ENCODE data around the gene WFIKKN1.

Gene WFIKKN1

GRCh38 chr16:659618-660017 is 28.8 kb downstream of the WFIKKN1 start:
- H3K27ac ChIP-seq, result peak overlapping the region; percentile 75
- POLR2A ChIA-PET (ENCODE audit: low non-redundant PET), result no interaction called here
- TF ChIP-seq, protein P1, sequence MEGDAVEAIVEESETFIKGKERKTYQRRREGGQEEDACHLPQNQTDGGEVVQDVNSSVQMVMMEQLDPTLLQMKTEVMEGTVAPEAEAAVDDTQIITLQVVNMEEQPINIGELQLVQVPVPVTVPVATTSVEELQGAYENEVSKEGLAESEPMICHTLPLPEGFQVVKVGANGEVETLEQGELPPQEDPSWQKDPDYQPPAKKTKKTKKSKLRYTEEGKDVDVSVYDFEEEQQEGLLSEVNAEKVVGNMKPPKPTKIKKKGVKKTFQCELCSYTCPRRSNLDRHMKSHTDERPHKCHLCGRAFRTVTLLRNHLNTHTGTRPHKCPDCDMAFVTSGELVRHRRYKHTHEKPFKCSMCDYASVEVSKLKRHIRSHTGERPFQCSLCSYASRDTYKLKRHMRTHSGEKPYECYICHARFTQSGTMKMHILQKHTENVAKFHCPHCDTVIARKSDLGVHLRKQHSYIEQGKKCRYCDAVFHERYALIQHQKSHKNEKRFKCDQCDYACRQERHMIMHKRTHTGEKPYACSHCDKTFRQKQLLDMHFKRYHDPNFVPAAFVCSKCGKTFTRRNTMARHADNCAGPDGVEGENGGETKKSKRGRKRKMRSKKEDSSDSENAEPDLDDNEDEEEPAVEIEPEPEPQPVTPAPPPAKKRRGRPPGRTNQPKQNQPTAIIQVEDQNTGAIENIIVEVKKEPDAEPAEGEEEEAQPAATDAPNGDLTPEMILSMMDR (conservative IDR thresholded peaks at IDR 0.05; ENCODE audit: low read depth), result no peak
- no peak for DNase-seq (ENCODE audit: low spot score)
- CTCF ChIA-PET, result interaction anchor here (0.6 to 1.5 kb wide), 4 partner anchors 9 to 67 kb away, joined by 3 to 9 read pairs (median 4); no protein-coding TSS in a partner anchor

- H3K27ac ChIP-seq, result peak overlapping the region; percentile 75
These were observed 29.3 kb downstream of the WFIKKN1 start for GRCh38 chr16:660132-660458.

GRCh38 chr16:660459-661183 is 29.8 kb downstream of the WFIKKN1 start:
- TF ChIP-seq, protein P1 (conservative IDR thresholded peaks at IDR 0.05; ENCODE audit: low read depth), result peak; percentile 42
- CTCF ChIA-PET, result interaction anchor here (0.6 to 1.5 kb wide), 7 partner anchors 13 to 105 kb away, joined by 3 to 9 read pairs (median 4); partner anchors contain the start of gene STUB1
- peak; percentile 87 for DNase-seq (ENCODE audit: low spot score)
- POLR2A ChIA-PET (ENCODE audit: low non-redundant PET), result no interaction called here
- peak overlapping the region; percentile 75 for H3K27ac ChIP-seq

More at GRCh38 chr16:660132-660458, 29.3 kb downstream of the WFIKKN1 start:
- TF ChIP-seq, protein P1 (conservative IDR thresholded peaks at IDR 0.05; ENCODE audit: low read depth), result no peak
- DNase-seq (ENCODE audit: low spot score), result no peak
- ChIA-PET CTCF (interaction anchor here (1.0 to 1.5 kb wide), 2 partner anchors 12 to 70 kb away, joined by 3 to 9 read pairs; no protein-coding TSS in a partner anchor), POLR2A (ENCODE audit: low non-redundant PET) (no interaction called here)

DNA sequence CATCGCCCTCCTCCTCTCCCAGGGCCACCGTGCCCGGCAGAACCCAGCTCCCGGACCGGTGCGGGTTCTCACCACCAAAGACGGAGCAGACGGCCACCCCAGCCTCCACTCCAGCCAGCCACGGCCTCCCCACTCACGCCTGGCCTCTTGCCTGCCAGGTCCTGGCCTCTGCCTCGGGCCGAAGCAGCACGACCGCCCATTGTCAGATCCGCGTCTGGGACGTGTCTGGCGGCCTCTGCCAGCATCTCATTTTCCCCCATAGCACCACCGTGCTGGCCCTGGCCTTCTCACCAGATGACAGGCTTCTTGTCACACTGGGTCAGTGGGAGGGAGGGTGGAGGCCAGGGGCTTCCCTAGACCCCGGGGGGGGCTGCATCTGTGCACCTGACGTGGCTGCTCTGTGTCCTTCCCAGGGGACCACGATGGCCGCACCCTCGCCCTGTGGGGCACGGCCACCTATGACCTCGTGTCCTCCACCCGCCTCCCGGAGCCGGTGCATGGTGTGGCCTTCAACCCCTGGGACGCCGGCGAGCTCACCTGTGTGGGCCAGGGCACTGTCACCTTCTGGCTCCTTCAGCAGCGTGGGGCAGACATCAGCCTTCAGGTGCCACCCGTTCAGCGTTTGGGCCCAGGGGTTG is 30.5 kb downstream of the WFIKKN1 start:
- DNase-seq (ENCODE audit: low spot score), result no peak
- peak overlapping the region; percentile 75 for H3K27ac ChIP-seq
- ChIA-PET CTCF (interaction anchor here (0.6 to 1.5 kb wide), 7 partner anchors 13 to 106 kb away, joined by 3 to 9 read pairs (median 4); partner anchors contain the start of gene STUB1), POLR2A (ENCODE audit: low non-redundant PET) (no interaction called here)
- TF ChIP-seq, protein P1 (conservative IDR thresholded peaks at IDR 0.05; ENCODE audit: low read depth), result no peak

GRCh38 chr16:662095-662494 is 31.3 kb downstream of the WFIKKN1 start:
- ChIA-PET CTCF (interaction anchor here (0.6 to 1.2 kb wide), 3 partner anchors 14 to 24 kb away, joined by 3 to 4 read pairs (median 3); no protein-coding TSS in a partner anchor), POLR2A (ENCODE audit: low non-redundant PET) (no interaction called here)
- TF ChIP-seq, protein P1 (conservative IDR thresholded peaks at IDR 0.05; ENCODE audit: low read depth), result no peak
- no peak for DNase-seq (ENCODE audit: low spot score)
- peak overlapping the region; percentile 75 for H3K27ac ChIP-seq

DNA sequence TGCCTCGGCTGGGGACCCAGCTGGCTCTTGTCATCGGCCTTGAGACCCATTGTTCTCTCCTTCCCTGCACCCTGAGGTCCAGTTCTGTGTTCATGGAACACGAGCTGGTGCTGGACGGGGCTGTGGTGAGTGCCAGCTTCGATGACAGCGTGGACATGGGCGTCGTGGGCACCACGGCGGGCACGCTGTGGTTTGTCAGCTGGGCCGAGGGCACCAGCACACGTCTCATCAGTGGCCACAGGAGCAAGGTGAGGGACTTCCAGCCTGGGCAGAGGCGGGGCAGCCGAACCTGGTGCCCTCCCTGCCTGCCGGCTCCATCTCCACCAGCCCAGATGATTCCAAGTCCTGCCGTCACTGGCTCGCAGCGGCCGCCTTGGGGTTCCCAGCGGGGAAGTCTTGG is 31.8 kb downstream of the WFIKKN1 start:
- CTCF ChIA-PET, result interaction anchor here (0.6 to 1.2 kb wide), 3 partner anchors 15 to 25 kb away, joined by 3 to 4 read pairs (median 3); no protein-coding TSS in a partner anchor
- DNase-seq (ENCODE audit: low spot score), result no peak
- POLR2A ChIA-PET (ENCODE audit: low non-redundant PET), result interaction anchor here (0.7 kb wide), 1 partner anchor 16 kb away, joined by 3 read pairs; no protein-coding TSS in a partner anchor
- peak overlapping the region; percentile 75 for H3K27ac ChIP-seq
- TF ChIP-seq, protein P1 (conservative IDR thresholded peaks at IDR 0.05; ENCODE audit: low read depth), result no peak

All from RWPE1 (cell line).